Mesendoderm (in vitro differentiated cells): Measurements from ENCODE around the gene GPR171.

Experiments
- DNase-seq: peaks from one replicate; pipeline ENCODE4 v3.0.0; 2013
- H2AK5ac ChIP-seq: 2 replicates; pipeline ENCODE4 v1.6.1; 2013; ENCODE audit warnings: low read length, inconsistent platforms
- H2BK120ac ChIP-seq: 2 replicates; pipeline ENCODE4 v1.6.1; 2013; ENCODE audit warnings: low read depth, mild to moderate bottlenecking, low read length, moderate library complexity, mixed read lengths
- H2BK15ac ChIP-seq: replicated peaks from 2 replicates; pipeline ENCODE4 v1.6.1; 2013; ENCODE audit warnings: low read depth, mild to moderate bottlenecking, moderate library complexity
- H2BK5ac ChIP-seq: 2 replicates; pipeline ENCODE4 v1.6.1; 2013; ENCODE audit warnings: low read length, inconsistent platforms
- H3K18ac ChIP-seq: 2 replicates; pipeline ENCODE4 v1.6.1; 2013; ENCODE audit warnings: mild to moderate bottlenecking, low read length, mixed read lengths
- H3K23ac ChIP-seq: one replicate; pipeline ENCODE4 v1.6.1; 2013; ENCODE audit warnings: low read length
- H3K27ac ChIP-seq: 2 replicates; pipeline ENCODE4 v1.5.1; 2013; ENCODE audit warnings: low read depth, mild to moderate bottlenecking, inconsistent platforms, low read length, moderate library complexity
- H3K27me3 ChIP-seq: 2 replicates; pipeline ENCODE4 v1.6.1; 2013; ENCODE audit warnings: low read length, control low read depth, mild to moderate bottlenecking, inconsistent platforms; ENCODE audit not compliant: insufficient read depth, poor library complexity
- H3K36me3 ChIP-seq: 2 replicates; pipeline ENCODE4 v1.6.1; 2013; ENCODE audit warnings: low read length, inconsistent platforms; ENCODE audit not compliant: control insufficient read depth, insufficient read depth
- H3K4ac ChIP-seq: one replicate; pipeline ENCODE4 v1.6.1; 2013; ENCODE audit warnings: low read depth, mild to moderate bottlenecking, low read length, moderate library complexity
- H3K4me1 ChIP-seq: 2 replicates; pipeline ENCODE4 v1.6.1; 2013; ENCODE audit warnings: low read depth, low read length, inconsistent platforms; ENCODE audit not compliant: control insufficient read depth
- H3K4me2 ChIP-seq: 2 replicates; pipeline ENCODE4 v1.6.1; 2013; ENCODE audit warnings: low read length
- H3K4me3 ChIP-seq: 2 replicates; pipeline ENCODE4 v1.5.1; 2013; ENCODE audit warnings: mild to moderate bottlenecking, low read length
- H3K56ac ChIP-seq: one replicate; pipeline ENCODE4 v1.6.1; 2013; ENCODE audit warnings: low read length
- H3K79me1 ChIP-seq: 2 replicates; pipeline ENCODE4 v1.6.1; 2013; ENCODE audit warnings: low read length, inconsistent platforms
- H3K79me2 ChIP-seq: 2 replicates; pipeline ENCODE4 v1.6.1; 2013; ENCODE audit warnings: mild to moderate bottlenecking, low read length; ENCODE audit not compliant: control insufficient read depth, insufficient read depth
- H3K9ac ChIP-seq: 2 replicates; pipeline ENCODE4 v1.6.1; 2013; ENCODE audit warnings: low read length, inconsistent platforms
- H4K5ac ChIP-seq: one replicate; pipeline ENCODE4 v1.6.1; 2013; ENCODE audit warnings: low read length
- H4K8ac ChIP-seq: one replicate; pipeline ENCODE4 v1.6.1; 2013; ENCODE audit warnings: low read depth, mild to moderate bottlenecking, control low read depth, low read length, moderate library complexity
- WGBS: extraction: QIAGEN DNeasy Blood & Tissue Kit; methylation state at CpG from one replicate; pipeline ENCODE4 v1.1.7; 2013; ENCODE audit warnings: low lambda C conversion rate, missing lambda C conversion rate; ENCODE audit not compliant: insufficient coverage; ENCODE audit errors: extremely low coverage; 5-methylcytosine and 5-hydroxymethylcytosine counted together

GPR171 gene

DNA sequence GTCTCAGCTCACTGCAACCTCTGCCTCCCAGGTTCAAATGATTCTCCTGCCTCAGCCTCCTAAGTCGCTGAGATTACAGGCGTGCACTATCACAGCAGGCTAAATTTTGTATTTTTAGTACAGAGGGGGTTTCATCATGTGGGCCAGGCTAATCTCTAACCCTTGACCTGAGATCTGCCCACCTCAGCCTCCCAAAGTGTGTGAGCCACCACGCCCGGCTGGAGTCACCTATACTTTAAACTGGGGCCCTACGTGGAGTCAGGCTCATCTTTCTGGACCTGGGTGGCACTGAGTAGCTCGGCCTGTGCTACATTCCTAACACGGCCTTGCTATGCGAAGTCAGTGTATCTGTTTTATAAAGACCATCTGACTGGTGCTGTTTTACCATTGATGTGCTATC, 5.8 kb downstream of the GPR171 start:
- no peak overlapping the region for H2BK120ac ChIP-seq
- no peaks in the 10 kb centered on the region for H3K27me3 ChIP-seq
- H4K5ac ChIP-seq: no peak overlapping the region
- H3K23ac ChIP-seq: no peak overlapping the region
- no peak overlapping the region for H4K8ac ChIP-seq
- no peak overlapping the region for H3K4me2 ChIP-seq
- H3K56ac ChIP-seq: no peak overlapping the region
- H3K79me1 ChIP-seq: no peaks in the 10 kb centered on the region
- H3K4ac ChIP-seq: no peak overlapping the region
- H3K79me2 ChIP-seq: no peaks in the 10 kb centered on the region
- no peaks in the 10 kb centered on the region for H3K36me3 ChIP-seq
- H3K18ac ChIP-seq: no peak overlapping the region
- H2BK15ac ChIP-seq: no peak overlapping the region
- DNase-seq: no peak
- H2AK5ac ChIP-seq: no peak overlapping the region
- no peak overlapping the region for H2BK5ac ChIP-seq
- no peak overlapping the region for H3K9ac ChIP-seq
- no CpG with 5 or more reads among the region's 8 CpGs for WGBS
- H3K27ac ChIP-seq: no peak overlapping the region
- no peak overlapping the region for H3K4me3 ChIP-seq
- no peaks in the 10 kb centered on the region for H3K4me1 ChIP-seq

DNA sequence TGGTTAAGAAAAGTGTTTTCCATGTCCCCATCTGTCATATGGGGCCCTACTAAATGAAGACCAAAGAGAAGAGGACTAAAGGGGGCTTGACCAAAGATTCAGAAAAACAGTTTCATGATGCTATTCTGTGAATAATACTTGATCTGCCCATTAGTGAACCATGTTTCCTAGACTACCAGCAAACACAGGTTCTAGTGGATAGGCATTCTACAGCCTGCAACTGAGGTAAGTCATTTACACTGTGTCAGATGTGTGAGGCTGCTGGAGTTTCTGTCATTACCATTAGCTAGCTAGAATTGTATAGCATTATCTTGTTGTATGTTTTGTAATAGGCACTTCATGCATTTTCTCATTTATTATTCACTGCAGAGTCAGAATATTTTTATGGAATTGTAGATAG, 6.6 kb downstream of the GPR171 start:
- Histone ChIP-seq H3K4ac (no peak overlapping the region), H3K23ac (no peak overlapping the region), H3K4me3 (no peak overlapping the region), H3K4me1 (no peaks in the 10 kb centered on the region), H3K27ac (no peak overlapping the region), H3K4me2 (no peak overlapping the region), H3K79me2 (no peaks in the 10 kb centered on the region), H4K5ac (no peak overlapping the region), H2BK120ac (no peak overlapping the region), H3K27me3 (no peaks in the 10 kb centered on the region), H2BK5ac (no peak overlapping the region), H3K18ac (no peak overlapping the region), H3K36me3 (no peaks in the 10 kb centered on the region), H2BK15ac (no peak overlapping the region), H3K79me1 (no peaks in the 10 kb centered on the region), H3K9ac (no peak overlapping the region), H2AK5ac (no peak overlapping the region), H3K56ac (no peak overlapping the region), H4K8ac (no peak overlapping the region)
- no peak for DNase-seq

DNA sequence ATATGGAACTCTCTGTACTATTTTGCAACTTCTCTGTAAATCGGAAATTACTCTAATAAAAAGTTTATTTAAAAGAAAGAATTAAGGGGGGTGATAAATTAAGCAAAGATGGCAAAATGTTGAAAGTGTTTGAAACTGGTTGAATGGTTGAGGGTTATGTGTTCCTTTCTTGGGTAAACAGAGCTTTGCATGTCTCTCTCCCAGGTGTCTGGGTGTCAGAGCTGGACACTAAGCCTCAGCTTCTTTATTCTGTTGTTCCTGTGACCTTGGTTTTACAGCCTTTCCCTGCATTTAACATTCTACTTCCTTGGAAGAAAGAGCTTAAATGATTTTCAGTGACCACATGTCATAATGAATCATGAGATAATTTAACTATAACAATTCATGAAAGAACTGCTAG, 7.2 kb downstream of the GPR171 start:
- no peak for DNase-seq
- Histone ChIP-seq H2BK15ac (no peak overlapping the region), H3K4ac (no peak overlapping the region), H3K56ac (no peak overlapping the region), H3K36me3 (no peaks in the 10 kb centered on the region), H3K79me1 (no peaks in the 10 kb centered on the region), H3K18ac (no peak overlapping the region), H3K4me2 (no peak overlapping the region), H3K79me2 (no peaks in the 10 kb centered on the region), H2BK5ac (no peak overlapping the region), H3K27me3 (no peaks in the 10 kb centered on the region), H3K9ac (no peak overlapping the region), H2AK5ac (no peak overlapping the region), H3K27ac (no peak overlapping the region), H2BK120ac (no peak overlapping the region), H4K5ac (no peak overlapping the region), H3K4me3 (no peak overlapping the region), H4K8ac (no peak overlapping the region), H3K23ac (no peak overlapping the region), H3K4me1 (no peaks in the 10 kb centered on the region)
- WGBS: no CpG with 5 or more reads among the region's 1 CpG

DNA sequence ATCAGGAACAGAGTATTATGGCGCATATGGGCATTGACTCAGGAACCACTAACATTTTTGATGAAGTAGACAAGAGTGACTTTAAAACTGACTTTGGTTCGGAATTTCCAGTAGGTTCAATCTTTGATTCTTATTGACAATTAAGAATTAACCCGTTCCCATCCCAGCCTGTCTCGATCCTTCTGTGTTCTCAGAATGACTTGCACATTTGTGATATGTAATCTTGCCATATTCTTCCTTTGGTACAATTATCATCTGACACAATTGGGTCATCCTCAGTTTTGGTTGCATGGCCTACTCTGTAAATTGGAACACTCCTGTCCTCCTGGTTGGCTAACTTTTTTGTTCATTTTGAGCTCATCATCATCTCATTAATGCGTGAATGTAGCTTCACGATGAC, 10.5 kb downstream of the GPR171 start:
- H4K5ac ChIP-seq: no peak overlapping the region
- no peak for DNase-seq
- H3K18ac ChIP-seq: no peak overlapping the region
- no peak overlapping the region for H2AK5ac ChIP-seq
- H3K9ac ChIP-seq: no peak overlapping the region
- H3K27ac ChIP-seq: no peak overlapping the region
- H2BK15ac ChIP-seq: no peak overlapping the region
- H3K4me2 ChIP-seq: no peak overlapping the region
- no peak overlapping the region for H4K8ac ChIP-seq
- H2BK120ac ChIP-seq: no peak overlapping the region
- H3K79me1 ChIP-seq: no peaks in the 10 kb centered on the region
- no peak overlapping the region for H3K23ac ChIP-seq
- H3K4me1 ChIP-seq: no peaks in the 10 kb centered on the region
- no CpG with 5 or more reads among the region's 6 CpGs for WGBS
- H3K36me3 ChIP-seq: no peaks in the 10 kb centered on the region
- H2BK5ac ChIP-seq: no peak overlapping the region
- H3K56ac ChIP-seq: no peak overlapping the region
- H3K4ac ChIP-seq: no peak overlapping the region
- no peak overlapping the region for H3K4me3 ChIP-seq
- H3K79me2 ChIP-seq: no peaks in the 10 kb centered on the region
- H3K27me3 ChIP-seq: no peaks in the 10 kb centered on the region

DNA sequence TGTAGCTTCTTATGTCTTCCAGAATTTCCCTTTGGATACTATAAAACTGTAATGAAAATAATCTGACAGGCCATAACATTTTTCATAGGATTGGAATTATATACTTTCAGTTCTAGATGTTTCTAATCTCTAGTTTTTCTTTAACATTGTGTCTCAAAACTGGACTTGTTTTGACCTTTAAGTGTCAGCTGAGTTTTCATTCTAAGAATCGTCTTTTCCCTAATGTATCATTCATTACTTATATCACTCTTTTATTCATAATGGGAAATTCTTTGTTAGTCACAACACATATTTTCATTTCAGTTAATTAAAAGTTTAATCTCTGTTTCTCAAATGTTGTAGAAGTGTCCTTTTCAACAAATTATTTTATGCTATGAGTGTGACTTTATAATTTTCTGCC, 11.9 kb downstream of the GPR171 start:
- no peaks in the 10 kb centered on the region for H3K27me3 ChIP-seq
- H3K56ac ChIP-seq: no peak overlapping the region
- H3K36me3 ChIP-seq: no peaks in the 10 kb centered on the region
- DNase-seq: no peak
- H3K4me3 ChIP-seq: no peak overlapping the region
- no peak overlapping the region for H3K18ac ChIP-seq
- WGBS: no CpG with 5 or more reads among the region's 1 CpG
- H4K5ac ChIP-seq: no peak overlapping the region
- no peak overlapping the region for H2AK5ac ChIP-seq
- H3K4ac ChIP-seq: no peak overlapping the region
- no peak overlapping the region for H3K4me2 ChIP-seq
- H3K27ac ChIP-seq: no peak overlapping the region
- no peak overlapping the region for H4K8ac ChIP-seq
- H3K79me1 ChIP-seq: no peaks in the 10 kb centered on the region
- no peak overlapping the region for H2BK5ac ChIP-seq
- H3K4me1 ChIP-seq: no peaks in the 10 kb centered on the region
- no peak overlapping the region for H3K23ac ChIP-seq
- no peak overlapping the region for H3K9ac ChIP-seq
- H3K79me2 ChIP-seq: no peaks in the 10 kb centered on the region
- no peak overlapping the region for H2BK15ac ChIP-seq
- no peak overlapping the region for H2BK120ac ChIP-seq

DNA sequence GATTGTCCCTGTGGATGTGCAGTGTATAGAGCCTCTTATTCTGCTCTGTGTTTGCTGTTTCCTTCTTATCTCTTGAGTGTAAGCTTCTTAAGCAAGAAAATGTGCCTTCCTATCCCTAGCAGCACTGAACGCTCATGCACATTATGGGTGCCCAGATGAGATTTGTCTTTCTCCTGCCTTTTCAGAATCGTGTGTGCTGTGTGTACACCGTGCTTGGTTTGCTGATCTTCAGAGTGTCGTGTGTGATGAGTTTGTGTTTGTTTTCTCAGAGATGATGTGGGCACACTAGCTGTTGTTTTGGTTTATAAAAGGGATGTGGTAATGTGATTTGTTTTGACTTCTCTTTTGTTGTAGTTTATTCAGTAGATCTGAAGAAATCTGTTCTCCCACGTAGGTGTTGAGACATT, 19.7 kb downstream of the GPR171 start:
- no peaks in the 10 kb centered on the region for H3K27me3 ChIP-seq
- no peak overlapping the region for H3K4me3 ChIP-seq
- no peaks in the 10 kb centered on the region for H3K36me3 ChIP-seq
- no peaks in the 10 kb centered on the region for H3K79me1 ChIP-seq
- no peak overlapping the region for H3K56ac ChIP-seq
- H3K27ac ChIP-seq: no peak overlapping the region
- H4K8ac ChIP-seq: no peak overlapping the region
- no peak for DNase-seq
- H3K4me1 ChIP-seq: no peaks in the 10 kb centered on the region
- H3K79me2 ChIP-seq: no peaks in the 10 kb centered on the region
- WGBS: no CpG with 5 or more reads among the region's 5 CpGs
- H2BK5ac ChIP-seq: no peak overlapping the region
- H3K4ac ChIP-seq: no peak overlapping the region
- no peak overlapping the region for H3K23ac ChIP-seq
- no peak overlapping the region for H3K18ac ChIP-seq
- no peak overlapping the region for H2BK120ac ChIP-seq
- H4K5ac ChIP-seq: no peak overlapping the region
- H2BK15ac ChIP-seq: no peak overlapping the region
- no peak overlapping the region for H3K4me2 ChIP-seq
- H3K9ac ChIP-seq: no peak overlapping the region
- no peak overlapping the region for H2AK5ac ChIP-seq
